Measurements from ENCODE around the gene TEP1. TPM values are rescaled to one million over a fixed set of nuclear protein-coding genes. Genes with fewer than 3 reads are reported as not detected.

The TEP1 gene
- total and polyA plus RNA-seq, 10 of the 15 experiments (the other 5 are each of a cell fraction or from before 2014, with no cell fraction given) = 3.3 to 29.7 (median 16.8) TPM

DNA sequence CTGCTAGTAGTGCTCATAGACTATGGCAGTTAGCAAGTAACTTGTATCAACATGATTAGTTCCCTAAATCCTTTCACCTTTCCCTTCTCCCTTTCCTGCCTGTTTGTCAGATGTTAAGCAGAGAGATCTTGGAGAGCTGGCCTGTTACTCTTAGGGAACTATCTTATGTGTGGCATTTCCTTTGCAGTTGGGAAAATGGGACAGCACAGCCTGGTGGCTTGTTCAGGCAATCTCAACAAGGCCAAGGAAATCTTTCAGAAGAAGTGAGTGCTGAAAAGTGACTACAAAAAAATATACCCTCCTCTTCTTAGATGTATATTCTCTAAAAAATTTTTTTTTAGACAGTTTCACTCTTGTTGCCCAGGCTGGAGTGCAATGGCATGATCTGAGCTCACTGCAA is 62.4 kb downstream of the TEP1 start:
- Histone ChIP-seq H3K4me3 (no peak overlapping the region), H3K4me1 (ENCODE audit: control insufficient read depth, insufficient read depth, low read length) (no peaks in the 10 kb centered on the region), H3K4me2 (ENCODE audit: control insufficient read depth, insufficient read depth) (no peak overlapping the region), H3K27ac (ENCODE audit: control insufficient read depth, insufficient read depth) (no peak overlapping the region), H3K27me3 (replicated peaks in 1 of 2; ENCODE audit: control insufficient read depth in 2 of 2, insufficient read depth in 2 of 2, low read length in 1 of 2) (no peaks in the 10 kb centered on the region), H4K20me1 (ENCODE audit: control insufficient read depth, insufficient read depth) (no peaks in the 10 kb centered on the region), H2AFZ (ENCODE audit: control insufficient read depth, low read depth, low read length) (no peak overlapping the region), H3K36me3 (ENCODE audit: control insufficient read depth in 2 of 2, insufficient read depth in 2 of 2, low read length in 1 of 2) (peaks cover 10 to 20% of the 10 kb centered on the region in 2 experiments), H3K79me2 (ENCODE audit: control insufficient read depth, insufficient read depth, low read length) (no peaks in the 10 kb centered on the region), H3K9ac (ENCODE audit: control insufficient read depth, insufficient read depth, low read length) (no peak overlapping the region), H3K9me3 (replicated peaks; ENCODE audit: control insufficient read depth, insufficient read depth, low read length) (no peaks in the 10 kb centered on the region)
- intact Hi-C loops (cut with micrococcal nuclease; ENCODE audit: unreplicated experiment) (no loop called here), in situ Hi-C loops (cut with MboI) (no loop called here)
- DNase-seq (ENCODE audit: low read depth, low spot score) (no peak), ATAC-seq (no peak), FAIRE-seq (no peak)
- CTCF ChIA-PET = interaction anchor here (2.6 kb wide), 1 partner anchor 22 kb away, joined by 20 read pairs; no protein-coding TSS in a partner anchor
- BruUV-seq (replicated peaks) = no TSS peak
- SMC1A ChIA-PET (ENCODE audit: uncharacterized antibody, unreplicated experiment) = interaction anchor here (0.9 to 4.2 kb wide), 5 partner anchors 15 to 249 kb away, joined by 3 to 17 read pairs (median 5); no protein-coding TSS in a partner anchor
- TF ChIP-seq KDM1A (IDR thresholded peaks at IDR 0.05; ENCODE audit: borderline replicate concordance) = no peak
- TF ChIP-seq, protein P1, sequence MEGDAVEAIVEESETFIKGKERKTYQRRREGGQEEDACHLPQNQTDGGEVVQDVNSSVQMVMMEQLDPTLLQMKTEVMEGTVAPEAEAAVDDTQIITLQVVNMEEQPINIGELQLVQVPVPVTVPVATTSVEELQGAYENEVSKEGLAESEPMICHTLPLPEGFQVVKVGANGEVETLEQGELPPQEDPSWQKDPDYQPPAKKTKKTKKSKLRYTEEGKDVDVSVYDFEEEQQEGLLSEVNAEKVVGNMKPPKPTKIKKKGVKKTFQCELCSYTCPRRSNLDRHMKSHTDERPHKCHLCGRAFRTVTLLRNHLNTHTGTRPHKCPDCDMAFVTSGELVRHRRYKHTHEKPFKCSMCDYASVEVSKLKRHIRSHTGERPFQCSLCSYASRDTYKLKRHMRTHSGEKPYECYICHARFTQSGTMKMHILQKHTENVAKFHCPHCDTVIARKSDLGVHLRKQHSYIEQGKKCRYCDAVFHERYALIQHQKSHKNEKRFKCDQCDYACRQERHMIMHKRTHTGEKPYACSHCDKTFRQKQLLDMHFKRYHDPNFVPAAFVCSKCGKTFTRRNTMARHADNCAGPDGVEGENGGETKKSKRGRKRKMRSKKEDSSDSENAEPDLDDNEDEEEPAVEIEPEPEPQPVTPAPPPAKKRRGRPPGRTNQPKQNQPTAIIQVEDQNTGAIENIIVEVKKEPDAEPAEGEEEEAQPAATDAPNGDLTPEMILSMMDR (IDR thresholded peaks at IDR 0.05 in 2 of 3, conservative IDR thresholded peaks at IDR 0.05 in 1 of 3; ENCODE audit: control insufficient read depth in 2 of 3, extremely low read depth in 1 of 3, insufficient read depth in 1 of 3, low read depth in 3 of 3, low read length in 3 of 3) = peak in 2 of 3 experiments; percentile 16; a peak in 2 of 6 replicates
- POLR2A ChIA-PET = no interaction called here
- RAD21 ChIA-PET (ENCODE audit: unreplicated experiment) = no interaction called here

DNA sequence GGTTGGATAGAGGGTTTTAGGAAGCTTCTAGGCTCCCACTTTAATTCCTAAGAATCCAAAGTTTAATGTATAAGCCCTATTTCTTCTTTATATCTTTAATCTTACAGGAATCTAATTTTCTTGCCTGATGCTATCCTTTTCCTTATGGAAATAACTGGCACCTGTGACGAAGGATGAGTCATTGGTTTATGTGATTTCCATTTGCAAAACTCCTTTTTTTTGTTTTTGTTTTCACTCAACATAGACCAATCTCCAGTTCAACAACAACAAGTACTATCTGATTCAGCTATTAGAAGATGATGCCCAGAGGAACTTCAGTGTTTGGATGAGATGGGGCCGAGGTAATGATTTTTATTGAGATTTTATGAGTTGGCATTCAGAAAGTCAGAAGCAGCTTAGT is 63.0 kb downstream of the TEP1 start:
- intact Hi-C loops (cut with micrococcal nuclease; ENCODE audit: unreplicated experiment) = no loop called here
- POLR2A ChIA-PET = no interaction called here

More for the DNA sequence above, 63.0 kb downstream of the TEP1 start:
- TF ChIP-seq NR2F1 (conservative IDR thresholded peaks at IDR 0.05) (no peak), SPI1 (IDR thresholded peaks at IDR 0.05; ENCODE audit: borderline replicate concordance, insufficient read depth, low read depth, low read length) (no peak), CEBPB (IDR thresholded peaks at IDR 0.05; ENCODE audit: borderline replicate concordance in 1 of 2, low read depth in 2 of 2, low read length in 2 of 2) (no peak), TCF12 (IDR thresholded peaks at IDR 0.05; ENCODE audit: low read depth, low read length) (no peak), ZZZ3 (IDR thresholded peaks at IDR 0.05; ENCODE audit: control insufficient read depth, insufficient read length, low read depth) (no peak)
- TF ChIP-seq, protein P2, sequence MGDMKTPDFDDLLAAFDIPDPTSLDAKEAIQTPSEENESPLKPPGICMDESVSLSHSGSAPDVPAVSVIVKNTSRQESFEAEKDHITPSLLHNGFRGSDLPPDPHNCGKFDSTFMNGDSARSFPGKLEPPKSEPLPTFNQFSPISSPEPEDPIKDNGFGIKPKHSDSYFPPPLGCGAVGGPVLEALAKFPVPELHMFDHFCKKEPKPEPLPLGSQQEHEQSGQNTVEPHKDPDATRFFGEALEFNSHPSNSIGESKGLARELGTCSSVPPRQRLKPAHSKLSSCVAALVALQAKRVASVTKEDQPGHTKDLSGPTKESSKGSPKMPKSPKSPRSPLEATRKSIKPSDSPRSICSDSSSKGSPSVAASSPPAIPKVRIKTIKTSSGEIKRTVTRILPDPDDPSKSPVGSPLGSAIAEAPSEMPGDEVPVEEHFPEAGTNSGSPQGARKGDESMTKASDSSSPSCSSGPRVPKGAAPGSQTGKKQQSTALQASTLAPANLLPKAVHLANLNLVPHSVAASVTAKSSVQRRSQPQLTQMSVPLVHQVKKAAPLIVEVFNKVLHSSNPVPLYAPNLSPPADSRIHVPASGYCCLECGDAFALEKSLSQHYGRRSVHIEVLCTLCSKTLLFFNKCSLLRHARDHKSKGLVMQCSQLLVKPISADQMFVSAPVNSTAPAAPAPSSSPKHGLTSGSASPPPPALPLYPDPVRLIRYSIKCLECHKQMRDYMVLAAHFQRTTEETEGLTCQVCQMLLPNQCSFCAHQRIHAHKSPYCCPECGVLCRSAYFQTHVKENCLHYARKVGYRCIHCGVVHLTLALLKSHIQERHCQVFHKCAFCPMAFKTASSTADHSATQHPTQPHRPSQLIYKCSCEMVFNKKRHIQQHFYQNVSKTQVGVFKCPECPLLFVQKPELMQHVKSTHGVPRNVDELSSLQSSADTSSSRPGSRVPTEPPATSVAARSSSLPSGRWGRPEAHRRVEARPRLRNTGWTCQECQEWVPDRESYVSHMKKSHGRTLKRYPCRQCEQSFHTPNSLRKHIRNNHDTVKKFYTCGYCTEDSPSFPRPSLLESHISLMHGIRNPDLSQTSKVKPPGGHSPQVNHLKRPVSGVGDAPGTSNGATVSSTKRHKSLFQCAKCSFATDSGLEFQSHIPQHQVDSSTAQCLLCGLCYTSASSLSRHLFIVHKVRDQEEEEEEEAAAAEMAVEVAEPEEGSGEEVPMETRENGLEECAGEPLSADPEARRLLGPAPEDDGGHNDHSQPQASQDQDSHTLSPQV (IDR thresholded peaks at IDR 0.05) = no peak
- ChIA-PET RAD21 (ENCODE audit: unreplicated experiment) (interaction anchor here (1.2 to 2.0 kb wide), 2 partner anchors 22 to 257 kb away, joined by 3 to 4 read pairs; no protein-coding TSS in a partner anchor), SMC1A (ENCODE audit: uncharacterized antibody, unreplicated experiment) (interaction anchor here (0.9 to 2.4 kb wide), 5 partner anchors 15 to 249 kb away, joined by 3 to 13 read pairs (median 4); partner anchors contain the start of gene CCNB1IP1), CTCF (interaction anchor here (1.2 to 2.6 kb wide), 2 partner anchors 22 to 65 kb away, joined by 4 to 20 read pairs; no protein-coding TSS in a partner anchor)
- H3K9ac ChIP-seq (ENCODE audit: control insufficient read depth, insufficient read depth, low read length) = no peak overlapping the region
- H4K20me1 ChIP-seq (ENCODE audit: control insufficient read depth, insufficient read depth) = no peaks in the 10 kb centered on the region
- H3K4me1 ChIP-seq (ENCODE audit: control insufficient read depth, insufficient read depth, low read length) = no peaks in the 10 kb centered on the region
- no peaks in the 10 kb centered on the region for H3K27me3 ChIP-seq (replicated peaks in 1 of 2; ENCODE audit: control insufficient read depth in 2 of 2, insufficient read depth in 2 of 2, low read length in 1 of 2)
- no peak overlapping the region for H3K27ac ChIP-seq (ENCODE audit: control insufficient read depth, insufficient read depth)
- no peaks in the 10 kb centered on the region for H3K79me2 ChIP-seq (ENCODE audit: control insufficient read depth, insufficient read depth, low read length)
- peaks cover 10 to 20% of the 10 kb centered on the region in 2 experiments for H3K36me3 ChIP-seq (ENCODE audit: control insufficient read depth in 2 of 2, insufficient read depth in 2 of 2, low read length in 1 of 2)
- DNase-seq (ENCODE audit: low read depth, low spot score) (no peak), FAIRE-seq (no peak), ATAC-seq (no peak)
- no peak overlapping the region for H3K4me3 ChIP-seq
- BruUV-seq (replicated peaks) = no TSS peak
- H3K4me2 ChIP-seq (ENCODE audit: control insufficient read depth, insufficient read depth) = no peak overlapping the region
- no peak overlapping the region for H2AFZ ChIP-seq (ENCODE audit: control insufficient read depth, low read depth, low read length)
- WGBS (ENCODE audit: insufficient coverage, insufficient replicate concordance, low lambda C conversion rate, missing lambda C conversion rate) = 98% methylated on average over 2 of the region's 2 CpGs
- in situ Hi-C loops (cut with MboI) = no loop called here
- no peaks in the 10 kb centered on the region for H3K9me3 ChIP-seq (replicated peaks; ENCODE audit: control insufficient read depth, insufficient read depth, low read length)
